ENCODE results near the gene TMEM101. TPM values are rescaled to one million over a fixed set of nuclear protein-coding genes. Genes with fewer than 3 reads are reported as not detected.

The TMEM101 gene
- total RNA-seq, 1 donor from 2014 or later = 22.6 TPM

GRCh38 chr17:43983196-43983514, 31.6 kb downstream of the TMEM101 start:
- no peak for TF ChIP-seq CTCF (IDR thresholded peaks at IDR 0.05; ENCODE audit: partially characterized antibody, unreplicated experiment)
- Mint-ChIP-seq H3K9me3 (ENCODE audit: unreplicated experiment) (peaks cover 12% of the 10 kb centered on the region), H3K4me1 (ENCODE audit: low read depth, unreplicated experiment) (peaks cover 15% of the 10 kb centered on the region), H3K27ac (ENCODE audit: unreplicated experiment) (no peak overlapping the region), H3K27me3 (ENCODE audit: unreplicated experiment) (peaks cover 6% of the 10 kb centered on the region), H3K36me3 (ENCODE audit: unreplicated experiment) (no peaks in the 10 kb centered on the region), H3K4me3 (ENCODE audit: unreplicated experiment) (no peak overlapping the region)
- DNase-seq = no peak

GRCh38 chr17:43982171-43982570, 32.6 kb downstream of the TMEM101 start:
- Mint-ChIP-seq H3K9me3 (ENCODE audit: unreplicated experiment) (peaks cover 7% of the 10 kb centered on the region), H3K27ac (ENCODE audit: unreplicated experiment) (no peak overlapping the region), H3K4me1 (ENCODE audit: low read depth, unreplicated experiment) (peaks cover 6% of the 10 kb centered on the region), H3K36me3 (ENCODE audit: unreplicated experiment) (no peaks in the 10 kb centered on the region), H3K4me3 (ENCODE audit: unreplicated experiment) (no peak overlapping the region), H3K27me3 (ENCODE audit: unreplicated experiment) (peaks cover 3% of the 10 kb centered on the region)
- DNase-seq = no peak
- TF ChIP-seq CTCF (IDR thresholded peaks at IDR 0.05; ENCODE audit: partially characterized antibody, unreplicated experiment) = no peak

- TF ChIP-seq CTCF (IDR thresholded peaks at IDR 0.05; ENCODE audit: partially characterized antibody, unreplicated experiment) = no peak
- no peaks in the 10 kb centered on the region for H3K36me3 Mint-ChIP-seq (ENCODE audit: unreplicated experiment)
- H3K27ac Mint-ChIP-seq (ENCODE audit: unreplicated experiment) = no peak overlapping the region
- DNase-seq = no peak
- H3K4me3 Mint-ChIP-seq (ENCODE audit: unreplicated experiment) = no peak overlapping the region
- peaks cover 3% of the 10 kb centered on the region for H3K27me3 Mint-ChIP-seq (ENCODE audit: unreplicated experiment)
- H3K9me3 Mint-ChIP-seq (ENCODE audit: unreplicated experiment) = peaks cover 5% of the 10 kb centered on the region
- no peaks in the 10 kb centered on the region for H3K4me1 Mint-ChIP-seq (ENCODE audit: low read depth, unreplicated experiment)
These were observed 35.1 kb downstream of the TMEM101 start for GRCh38 chr17:43979671-43980070.

GRCh38 chr17:43979011-43979410, 35.8 kb downstream of the TMEM101 start:
- H3K27me3 Mint-ChIP-seq (ENCODE audit: unreplicated experiment) = peaks cover 3% of the 10 kb centered on the region

GRCh38 chr17:43978078-43978477, 36.7 kb downstream of the TMEM101 start:
- Mint-ChIP-seq H3K27ac (ENCODE audit: unreplicated experiment) (no peak overlapping the region), H3K27me3 (ENCODE audit: unreplicated experiment) (peaks cover 2% of the 10 kb centered on the region), H3K9me3 (ENCODE audit: unreplicated experiment) (peaks cover 5% of the 10 kb centered on the region), H3K36me3 (ENCODE audit: unreplicated experiment) (no peaks in the 10 kb centered on the region), H3K4me1 (ENCODE audit: low read depth, unreplicated experiment) (no peaks in the 10 kb centered on the region), H3K4me3 (ENCODE audit: unreplicated experiment) (no peak overlapping the region)
- DNase-seq = no peak
- TF ChIP-seq CTCF (IDR thresholded peaks at IDR 0.05; ENCODE audit: partially characterized antibody, unreplicated experiment) = no peak

More at GRCh38 chr17:43979011-43979410, 35.8 kb downstream of the TMEM101 start:
- Mint-ChIP-seq H3K36me3 (ENCODE audit: unreplicated experiment) (no peaks in the 10 kb centered on the region), H3K9me3 (ENCODE audit: unreplicated experiment) (peaks cover 5% of the 10 kb centered on the region), H3K4me1 (ENCODE audit: low read depth, unreplicated experiment) (no peaks in the 10 kb centered on the region), H3K4me3 (ENCODE audit: unreplicated experiment) (no peak overlapping the region), H3K27ac (ENCODE audit: unreplicated experiment) (no peak overlapping the region)
- no peak for TF ChIP-seq CTCF (IDR thresholded peaks at IDR 0.05; ENCODE audit: partially characterized antibody, unreplicated experiment)
- no peak for DNase-seq
